Heart right ventricle (tissue), 16 donors: ENCODE results near the gene STOX1. TPM values are rescaled to one million over a fixed set of nuclear protein-coding genes. Genes with fewer than 3 reads are reported as not detected.

ENCODE experiments used
- ATAC-seq, 8 donors: fragments of 200-7000 bp; cut with Tn5 transposase; one replicate each; pipeline ENCODE4 v1.9.1; 2020; ENCODE audit warnings: mild to moderate bottlenecking in 8 of 8, moderate library complexity in 8 of 8, moderate number of reproducible peaks in 1 of 8
- DNase-seq, 2 donors: peaks; one replicate each; pipeline ENCODE4 v3.0.0-alpha.2; 2020
- H3K27ac ChIP-seq, 10 donors: fragments of 200-600 bp; sonication (generic) in 2 of 10; one replicate each; pipeline versions ENCODE4 v1.5.0 to v1.8.0; 2020 to 2022; ENCODE audit warnings: mild to moderate bottlenecking in 3 of 10
- H3K27me3 ChIP-seq, 7 donors: fragments of 200-600 bp; one replicate each; pipeline ENCODE4 v1.8.0; 2021 to 2022; ENCODE audit warnings: mild to moderate bottlenecking in 2 of 7
- H3K36me3 ChIP-seq, 9 donors: fragments of 200-600 bp; sonication (generic) in 1 of 9; one replicate each; pipeline versions ENCODE4 v1.5.0 to v1.8.0; 2020 to 2022; ENCODE audit warnings: mild to moderate bottlenecking in 2 of 9
- H3K4me1 ChIP-seq, 9 donors: fragments of 200-600 bp; sonication (generic) in 1 of 9; one replicate each; pipeline versions ENCODE4 v1.5.0 to v1.8.0; 2020 to 2022; ENCODE audit warnings: mild to moderate bottlenecking in 4 of 9
- H3K4me3 ChIP-seq, 10 donors: fragments of 200-600 bp; sonication (generic) in 2 of 10; one replicate each; pipeline versions ENCODE4 v1.5.0 to v1.8.0; 2020 to 2022; ENCODE audit warnings: mild to moderate bottlenecking in 7 of 10, moderate library complexity in 2 of 10
- H3K9me3 ChIP-seq, 11 donors: fragments of 200-600 bp in 10 of 11; sonication (generic) in 2 of 11; one replicate each; pipeline versions ENCODE4 v1.5.0 to v1.8.0; 2013 to 2022; ENCODE audit warnings: mild to moderate bottlenecking in 2 of 11, control low read depth in 1 of 11, moderate library complexity in 1 of 11
- CTCF ChIP-seq, 9 donors: fragments of 200-600 bp; sonication (generic) in 2 of 9; IDR thresholded peaks; one replicate each; pipeline versions ENCODE4 v1.5.0 to v1.8.0; 2021 to 2022; ENCODE audit warnings: antibody characterized with exemption in 9 of 9, mild to moderate bottlenecking in 5 of 9, moderate library complexity in 1 of 9
- WGBS, 2 donors: extraction: QIAGEN DNeasy Blood & Tissue Kit; methylation state at CpG; one replicate each; pipeline ENCODE4 v1.1.7; 2013; ENCODE audit warnings: inconsistent platforms in 1 of 2; 5-methylcytosine and 5-hydroxymethylcytosine counted together
- intact Hi-C, 10 donors: fragments of 100-400 bp; cut with DNase I; formaldehyde crosslinking; loops; one replicate each; pipeline versions ENCODE4 v1.11.1 to v1.14.2; 2022
- polyA plus RNA-seq, 2 donors: library from polyadenylated mRNA; stranded (reverse); fragments of 200-250 nt; gene quantifications; one replicate each; pipeline ENCODE4 v1.2.3, GENCODE V29; 2013
- total RNA-seq, 10 donors: library from RNA; stranded (reverse); fragmentation: NEBNext Ultra II Directional in 3 of 10; extraction: Animal tissue kit (Norgen Biotek cat#: 25700) in 3 of 10; gene quantifications; one replicate each; pipeline versions ENCODE4 v1.2.1 to v1.2.4, GENCODE V29; 2021 to 2023
- donor health status: Arrhythmogenic right ventricular cardiomyopathy.
- donor health status: ischemic (EF 13 %, LVEDD 7.1; RV severe dilation, severe dysfunction).
- donor health status: healthy with polysubstance abuse.
- donor health status: DM: no; HTN: yes; CAD: no.
- donor health status: DM: no; HTN: no; CAD: no.
- donor health status: ischemic (EF 25% LVEDD 6.9; RV normal size, moderate dysfunction).
- donor health status: ischemic (EF 25% LVEDD 5.7; RV mildly dilated, moderate dysfunction).
- donor health status: healthy.
- donor health status: DM: yes; HTN: yes; CAD: no.
- donor health status: Ischemic cardiomyopathy.
- donor health status: ischemic (EF 35%, LVEDD 5.7; RV mildly dilated, moderate dysfunction).
- donor health status: nonischemic (EF 11% LVEDD 7.7; RV severe dilation, severe dysfunction).
- donor health status: DM: yes; HTN: yes; CAD: no.
- donor health status: PGD.
- donor health status: ischemic (EF 29% LVEDD 5.4; RV normal size, mild dysfunction).
- donor health status: nonischemic (EF 23%, LVEDD 6.1; RV moderate dilation, normal function).

STOX1 gene
- total and polyA plus RNA-seq, 12 donors: 0.09 to 1.9 (median 0.25) TPM; not detected in 2

GRCh38 chr10:68828833-68829232 is 1.5 kb downstream of the STOX1 start:
- Histone ChIP-seq H3K27ac (no peak overlapping the region), H3K4me1 (peaks cover 0 to 11% (median 4%) of the 10 kb centered on the region in 9 donors), H3K4me3 (no peak overlapping the region), H3K27me3 (peaks cover 0 to 32% (median 15%) of the 10 kb centered on the region in 7 donors), H3K9me3 (no peaks in the 10 kb centered on the region), H3K36me3 (no peaks in the 10 kb centered on the region)
- TF ChIP-seq CTCF (IDR thresholded peaks at IDR 0.05): no peak
- intact Hi-C loops: loop anchor here in 1 of 10 donors (10.0 kb wide), 1 partner anchor 66 kb away; no protein-coding TSS in a partner anchor
- WGBS, 2 donors: 92 to 96% methylated on average over 10 of the region's 10 CpGs
- DNase-seq: no peak
- ATAC-seq: no peak

GRCh38 chr10:68829521-68829920 is 2.2 kb downstream of the STOX1 start:
- no peak for ATAC-seq
- DNase-seq: no peak
- Histone ChIP-seq H3K27ac (no peak overlapping the region), H3K4me1 (peaks cover 0 to 11% (median 4%) of the 10 kb centered on the region in 9 donors), H3K9me3 (no peaks in the 10 kb centered on the region), H3K36me3 (no peaks in the 10 kb centered on the region), H3K27me3 (peaks cover 0 to 32% (median 14%) of the 10 kb centered on the region in 7 donors), H3K4me3 (no peak overlapping the region)
- intact Hi-C loops: loop anchor here in 1 of 10 donors (10.0 kb wide), 1 partner anchor 65 kb away; no protein-coding TSS in a partner anchor
- WGBS, 2 donors: 68 to 69% methylated on average over 6 of the region's 6 CpGs
- TF ChIP-seq CTCF (IDR thresholded peaks at IDR 0.05): no peak

DNA sequence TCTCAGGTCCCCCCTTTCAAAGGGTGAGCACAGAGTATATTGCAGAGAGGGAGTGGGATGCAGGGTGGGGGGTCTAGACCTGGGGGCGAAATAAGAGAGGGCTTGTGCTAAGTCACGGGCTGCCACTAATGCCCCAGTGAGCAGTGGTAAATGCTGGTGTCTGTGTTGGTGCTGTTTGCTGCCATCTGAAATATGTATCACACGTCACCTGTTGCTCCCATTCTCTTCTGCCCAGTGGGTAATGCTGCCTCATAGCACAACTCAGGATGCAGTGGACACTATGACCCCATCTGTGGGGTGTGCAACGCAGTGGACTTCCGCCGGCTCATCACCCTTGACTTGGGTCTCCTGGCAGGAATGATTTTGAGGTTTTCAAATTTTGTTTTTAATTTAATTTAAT is 2.6 kb downstream of the STOX1 start:
- intact Hi-C loops: loop anchor here in 1 of 10 donors (10.0 kb wide), 1 partner anchor 65 kb away; no protein-coding TSS in a partner anchor
- H3K27ac ChIP-seq: no peak overlapping the region
- DNase-seq (no peak), ATAC-seq (no peak)
- no peak for TF ChIP-seq CTCF (IDR thresholded peaks at IDR 0.05)
- H3K4me1 ChIP-seq: peaks cover 0 to 11% (median 4%) of the 10 kb centered on the region in 9 donors
- WGBS, 2 donors: 87 to 93% methylated on average over 6 of the region's 6 CpGs
- H3K9me3 ChIP-seq: no peaks in the 10 kb centered on the region
- no peaks in the 10 kb centered on the region for H3K36me3 ChIP-seq
- H3K4me3 ChIP-seq: no peak overlapping the region
- H3K27me3 ChIP-seq: peaks cover 0 to 32% (median 13%) of the 10 kb centered on the region in 7 donors

- DNase-seq: no peak
- no peak overlapping the region for H3K4me3 ChIP-seq
- H3K4me1 ChIP-seq: peaks cover 0 to 6% (median 2%) of the 10 kb centered on the region in 9 donors
- no peak for ATAC-seq
- intact Hi-C loops: no loop called here
- 81 to 90% methylated on average over 5 of the region's 5 CpGs for WGBS, 2 donors
- H3K36me3 ChIP-seq: no peaks in the 10 kb centered on the region
- H3K9me3 ChIP-seq: no peaks in the 10 kb centered on the region
- TF ChIP-seq CTCF (IDR thresholded peaks at IDR 0.05): no peak
- peaks cover 0 to 16% (median 0%) of the 10 kb centered on the region in 7 donors for H3K27me3 ChIP-seq
- no peak overlapping the region for H3K27ac ChIP-seq
Observed at GRCh38 chr10:68831961-68832455, 4.7 kb downstream of the STOX1 start.
